Measurements from ENCODE around the gene ADAMTS17.

The ADAMTS17 gene

GRCh38 chr15:100159436-100159835 is 182.3 kb downstream of the ADAMTS17 start:
- H3K9me2 ChIP-seq (replicated peaks; ENCODE audit: control insufficient read depth, low read length), result no peaks in the 10 kb centered on the region
- no peak overlapping the region for H3K27ac ChIP-seq (ENCODE audit: low read depth, low read length)

GRCh38 chr15:100158356-100158755 is 183.4 kb downstream of the ADAMTS17 start:
- Histone ChIP-seq H3K27ac (ENCODE audit: low read depth, low read length) (no peak overlapping the region), H3K79me2 (ENCODE audit: control insufficient read depth, low read length) (no peaks in the 10 kb centered on the region), H3K9me3 (ENCODE audit: control insufficient read depth, insufficient read depth, low read length) (no peaks in the 10 kb centered on the region), H3K4me1 (ENCODE audit: control insufficient read depth, low read length) (no peaks in the 10 kb centered on the region), H3K9me2 (replicated peaks; ENCODE audit: control insufficient read depth, low read length) (no peaks in the 10 kb centered on the region), H3K4me3 (ENCODE audit: low read length) (no peak overlapping the region), H4K20me1 (ENCODE audit: control insufficient read depth, insufficient read depth, low read depth, low read length) (no peaks in the 10 kb centered on the region), H3K4me2 (ENCODE audit: low read length) (no peak overlapping the region), H3F3A (ENCODE audit: control insufficient read depth, insufficient read depth) (no peaks in the 10 kb centered on the region), H3K27me3 (ENCODE audit: control insufficient read depth, low read length) (no peaks in the 10 kb centered on the region), H3K36me3 (ENCODE audit: control insufficient read depth, low read length) (no peaks in the 10 kb centered on the region)
- TF ChIP-seq EZH2phosphoT487 (IDR thresholded peaks at IDR 0.05; ENCODE audit: borderline replicate concordance, low read length) (no peak), CTCF (IDR thresholded peaks at IDR 0.05; ENCODE audit: low read depth, low read length, poor library complexity, severe bottlenecking) (no peak)

More at GRCh38 chr15:100159436-100159835, 182.3 kb downstream of the ADAMTS17 start:
- Histone ChIP-seq H3K79me2 (ENCODE audit: control insufficient read depth, low read length) (no peaks in the 10 kb centered on the region), H3K4me1 (ENCODE audit: control insufficient read depth, low read length) (no peaks in the 10 kb centered on the region), H3K4me3 (ENCODE audit: low read length) (no peak overlapping the region), H3K9me3 (ENCODE audit: control insufficient read depth, insufficient read depth, low read length) (no peaks in the 10 kb centered on the region), H4K20me1 (ENCODE audit: control insufficient read depth, insufficient read depth, low read depth, low read length) (no peaks in the 10 kb centered on the region), H3F3A (ENCODE audit: control insufficient read depth, insufficient read depth) (no peaks in the 10 kb centered on the region), H3K27me3 (ENCODE audit: control insufficient read depth, low read length) (no peaks in the 10 kb centered on the region), H3K36me3 (ENCODE audit: control insufficient read depth, low read length) (no peaks in the 10 kb centered on the region), H3K4me2 (ENCODE audit: low read length) (no peak overlapping the region)
- no peak for TF ChIP-seq EZH2phosphoT487 (IDR thresholded peaks at IDR 0.05; ENCODE audit: borderline replicate concordance, low read length)
- no peak for TF ChIP-seq CTCF (IDR thresholded peaks at IDR 0.05; ENCODE audit: low read depth, low read length, poor library complexity, severe bottlenecking)

- no peaks in the 10 kb centered on the region for H3K27me3 ChIP-seq (ENCODE audit: control insufficient read depth, low read length)
- H3F3A ChIP-seq (ENCODE audit: control insufficient read depth, insufficient read depth), result no peaks in the 10 kb centered on the region
- no peak overlapping the region for H3K4me3 ChIP-seq (ENCODE audit: low read length)
- no peaks in the 10 kb centered on the region for H4K20me1 ChIP-seq (ENCODE audit: control insufficient read depth, insufficient read depth, low read depth, low read length)
- H3K4me1 ChIP-seq (ENCODE audit: control insufficient read depth, low read length), result no peaks in the 10 kb centered on the region
- H3K4me2 ChIP-seq (ENCODE audit: low read length), result no peak overlapping the region
- no peaks in the 10 kb centered on the region for H3K9me2 ChIP-seq (replicated peaks; ENCODE audit: control insufficient read depth, low read length)
- H3K36me3 ChIP-seq (ENCODE audit: control insufficient read depth, low read length), result no peaks in the 10 kb centered on the region
- H3K27ac ChIP-seq (ENCODE audit: low read depth, low read length), result no peak overlapping the region
- H3K9me3 ChIP-seq (ENCODE audit: control insufficient read depth, insufficient read depth, low read length), result no peaks in the 10 kb centered on the region
- no peaks in the 10 kb centered on the region for H3K79me2 ChIP-seq (ENCODE audit: control insufficient read depth, low read length)
- TF ChIP-seq CTCF (IDR thresholded peaks at IDR 0.05; ENCODE audit: low read depth, low read length, poor library complexity, severe bottlenecking) (no peak), EZH2phosphoT487 (IDR thresholded peaks at IDR 0.05; ENCODE audit: borderline replicate concordance, low read length) (no peak)
Measured at GRCh38 chr15:100156201-100156600, 185.6 kb downstream of the ADAMTS17 start.

GRCh38 chr15:100154338-100154737 is 187.4 kb downstream of the ADAMTS17 start:
- H3K4me2 ChIP-seq (ENCODE audit: low read length), result no peak overlapping the region
- H3K9me3 ChIP-seq (ENCODE audit: control insufficient read depth, insufficient read depth, low read length), result no peaks in the 10 kb centered on the region
- H3K4me3 ChIP-seq (ENCODE audit: low read length), result no peak overlapping the region
- H3K27ac ChIP-seq (ENCODE audit: low read depth, low read length), result no peak overlapping the region
- H3K9me2 ChIP-seq (replicated peaks; ENCODE audit: control insufficient read depth, low read length), result no peaks in the 10 kb centered on the region
- TF ChIP-seq CTCF (IDR thresholded peaks at IDR 0.05; ENCODE audit: low read depth, low read length, poor library complexity, severe bottlenecking) (no peak), EZH2phosphoT487 (IDR thresholded peaks at IDR 0.05; ENCODE audit: borderline replicate concordance, low read length) (no peak)
- no peaks in the 10 kb centered on the region for H3K36me3 ChIP-seq (ENCODE audit: control insufficient read depth, low read length)
- H4K20me1 ChIP-seq (ENCODE audit: control insufficient read depth, insufficient read depth, low read depth, low read length), result no peaks in the 10 kb centered on the region
- no peaks in the 10 kb centered on the region for H3K27me3 ChIP-seq (ENCODE audit: control insufficient read depth, low read length)
- no peaks in the 10 kb centered on the region for H3F3A ChIP-seq (ENCODE audit: control insufficient read depth, insufficient read depth)
- H3K79me2 ChIP-seq (ENCODE audit: control insufficient read depth, low read length), result no peaks in the 10 kb centered on the region
- no peaks in the 10 kb centered on the region for H3K4me1 ChIP-seq (ENCODE audit: control insufficient read depth, low read length)

Data from DOHH2 (cell line).